ENCODE measurements around the gene CRIP2. TPM values are rescaled to one million over a fixed set of nuclear protein-coding genes. Genes with fewer than 3 reads are reported as not detected.

Gene CRIP2
- total RNA-seq, 4 donors from 2014 or later, result 101 to 160 (median 136) TPM

- WGBS, 2 donors, result 80% methylated on average over 17 of the region's 17 CpGs
- intact Hi-C loops (cut with DNase I), result no loop called here
- no peak overlapping the region for H3K27ac ChIP-seq
- TF ChIP-seq, protein P1, sequence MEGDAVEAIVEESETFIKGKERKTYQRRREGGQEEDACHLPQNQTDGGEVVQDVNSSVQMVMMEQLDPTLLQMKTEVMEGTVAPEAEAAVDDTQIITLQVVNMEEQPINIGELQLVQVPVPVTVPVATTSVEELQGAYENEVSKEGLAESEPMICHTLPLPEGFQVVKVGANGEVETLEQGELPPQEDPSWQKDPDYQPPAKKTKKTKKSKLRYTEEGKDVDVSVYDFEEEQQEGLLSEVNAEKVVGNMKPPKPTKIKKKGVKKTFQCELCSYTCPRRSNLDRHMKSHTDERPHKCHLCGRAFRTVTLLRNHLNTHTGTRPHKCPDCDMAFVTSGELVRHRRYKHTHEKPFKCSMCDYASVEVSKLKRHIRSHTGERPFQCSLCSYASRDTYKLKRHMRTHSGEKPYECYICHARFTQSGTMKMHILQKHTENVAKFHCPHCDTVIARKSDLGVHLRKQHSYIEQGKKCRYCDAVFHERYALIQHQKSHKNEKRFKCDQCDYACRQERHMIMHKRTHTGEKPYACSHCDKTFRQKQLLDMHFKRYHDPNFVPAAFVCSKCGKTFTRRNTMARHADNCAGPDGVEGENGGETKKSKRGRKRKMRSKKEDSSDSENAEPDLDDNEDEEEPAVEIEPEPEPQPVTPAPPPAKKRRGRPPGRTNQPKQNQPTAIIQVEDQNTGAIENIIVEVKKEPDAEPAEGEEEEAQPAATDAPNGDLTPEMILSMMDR (IDR thresholded peaks at IDR 0.05), result no peak
- TF ChIP-seq POLR2A (IDR thresholded peaks at IDR 0.05), result no peak
- H3K9me3 ChIP-seq, result no peaks in the 10 kb centered on the region
- peaks cover 0 to 3% of the 10 kb centered on the region in 2 donors for H3K36me3 ChIP-seq
- H3K27me3 ChIP-seq, result no peaks in the 10 kb centered on the region
- no peak overlapping the region for H3K4me3 ChIP-seq (replicated peaks in 1 of 3)
- DNase-seq, result no peak
- no peaks in the 10 kb centered on the region for H3K4me1 ChIP-seq
Observed at GRCh38 chr14:105442125-105442524, 32.5 kb upstream of the CRIP2 start.

- no peak overlapping the region for H3K4me3 ChIP-seq (replicated peaks in 1 of 3)
- H3K36me3 ChIP-seq, result peaks cover 0 to 3% of the 10 kb centered on the region in 2 donors
- H3K9me3 ChIP-seq, result no peaks in the 10 kb centered on the region
- WGBS, 2 donors, result 83 to 87% methylated on average over 12 of the region's 12 CpGs
- H3K27ac ChIP-seq, result no peak overlapping the region
- no peaks in the 10 kb centered on the region for H3K27me3 ChIP-seq
- H3K4me1 ChIP-seq, result no peaks in the 10 kb centered on the region
- intact Hi-C loops (cut with DNase I), result no loop called here
- TF ChIP-seq, protein P1 (IDR thresholded peaks at IDR 0.05), result no peak
- no peak for TF ChIP-seq POLR2A (IDR thresholded peaks at IDR 0.05)
- no peak for DNase-seq
Observed at GRCh38 chr14:105442834-105443233, 31.8 kb upstream of the CRIP2 start.

- H3K36me3 ChIP-seq, result peaks cover 0 to 2% of the 10 kb centered on the region in 2 donors
- H3K9me3 ChIP-seq, result no peaks in the 10 kb centered on the region
- H3K27me3 ChIP-seq, result no peaks in the 10 kb centered on the region
- no peak overlapping the region for H3K27ac ChIP-seq
- H3K4me3 ChIP-seq (replicated peaks in 1 of 3), result no peak overlapping the region
- H3K4me1 ChIP-seq, result peaks cover 3 to 9% of the 10 kb centered on the region in 2 donors
- no peak for DNase-seq
- intact Hi-C loops (cut with DNase I), result loop anchor here (5.0 kb wide), 1 partner anchor 47 kb away; the partner anchor contains the start of gene TEDC1
- TF ChIP-seq, protein P1 (IDR thresholded peaks at IDR 0.05), result no peak
- no peak for TF ChIP-seq POLR2A (IDR thresholded peaks at IDR 0.05)
- WGBS, 2 donors, result 77 to 82% methylated on average over 11 to 16 of the region's 17 CpGs
Observed at GRCh38 chr14:105444859-105445258, 29.8 kb upstream of the CRIP2 start.

DNA sequence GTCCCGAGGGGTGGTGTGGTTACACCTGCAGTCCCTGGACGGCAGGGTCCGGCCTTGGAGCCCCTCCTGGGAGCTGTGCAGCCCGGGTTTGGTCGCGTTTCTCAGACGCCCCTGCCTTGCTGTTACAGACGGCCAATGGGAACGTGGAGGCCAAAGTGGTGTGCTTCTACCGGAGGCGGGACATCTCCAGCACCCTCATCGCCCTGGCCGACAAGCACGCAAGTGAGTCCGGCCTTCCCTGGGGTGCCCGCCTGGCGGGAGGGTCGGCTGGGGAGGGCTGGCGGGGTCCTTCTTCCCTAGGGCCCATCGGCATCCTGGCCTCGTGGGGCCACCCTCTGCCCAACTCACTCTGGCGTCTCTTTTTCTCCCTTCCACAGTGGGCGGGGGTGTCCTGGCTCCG is 29.3 kb upstream of the CRIP2 start:
- no peak for DNase-seq
- no peak overlapping the region for H3K4me3 ChIP-seq (replicated peaks in 1 of 3)
- TF ChIP-seq, protein P1 (IDR thresholded peaks at IDR 0.05), result no peak
- no peak for TF ChIP-seq POLR2A (IDR thresholded peaks at IDR 0.05)
- 76 to 81% methylated on average over 5 to 24 of the region's 24 CpGs for WGBS, 2 donors
- peaks cover 3 to 5% of the 10 kb centered on the region in 2 donors for H3K36me3 ChIP-seq
- no peaks in the 10 kb centered on the region for H3K27me3 ChIP-seq
- no peaks in the 10 kb centered on the region for H3K9me3 ChIP-seq
- no peak overlapping the region for H3K27ac ChIP-seq
- intact Hi-C loops (cut with DNase I), result loop anchor here (5.0 kb wide), 1 partner anchor 47 kb away; the partner anchor contains the start of gene TEDC1
- H3K4me1 ChIP-seq, result peaks cover 3 to 9% of the 10 kb centered on the region in 2 donors

DNA sequence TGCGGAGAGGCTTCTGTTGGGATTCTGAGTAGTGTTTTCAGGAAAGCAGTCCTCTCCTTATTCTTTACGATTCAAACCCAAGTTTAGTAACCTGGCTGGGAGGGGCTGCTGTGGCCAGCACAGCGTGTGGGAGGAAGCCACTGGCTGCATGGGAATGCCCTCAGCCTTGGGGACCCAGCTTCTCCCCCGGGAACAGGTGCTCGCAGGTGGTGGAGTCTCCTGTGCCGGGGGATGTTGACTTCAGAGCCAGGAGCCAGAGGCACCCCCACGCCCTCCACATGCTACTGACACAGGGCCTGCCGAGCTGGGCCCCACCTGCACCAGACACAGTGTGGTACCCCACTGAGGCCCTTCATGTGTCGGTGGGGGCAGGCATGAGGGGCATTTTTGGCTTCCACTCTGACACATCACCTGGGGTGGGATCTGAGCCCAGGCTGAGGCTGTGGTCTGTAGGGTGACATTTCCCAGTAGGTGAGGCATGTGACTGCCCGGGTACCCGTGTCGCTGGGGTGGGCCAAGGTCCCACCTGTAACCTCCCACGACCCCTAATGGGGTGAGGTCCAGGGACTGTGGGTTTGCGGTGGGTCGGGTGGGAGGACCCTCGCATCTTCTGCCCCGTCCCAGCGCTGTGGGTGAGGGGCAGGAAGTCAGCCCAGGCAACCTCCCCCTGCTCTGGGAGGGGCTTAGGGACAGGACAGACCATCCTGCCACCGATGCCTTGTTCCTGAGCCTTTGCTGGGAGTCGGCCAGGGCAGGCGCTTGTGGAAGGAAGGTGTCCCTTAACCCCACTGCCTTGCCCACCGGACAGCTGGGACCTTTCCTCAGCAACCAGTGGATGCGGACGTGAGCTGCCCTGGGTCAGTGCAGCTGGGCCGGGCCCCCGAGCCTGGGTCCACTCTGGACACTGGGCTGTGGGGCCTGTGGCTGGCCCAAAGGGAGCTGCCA is 28.4 kb upstream of the CRIP2 start:
- no peak for DNase-seq
- TF ChIP-seq, protein P1 (IDR thresholded peaks at IDR 0.05), result no peak
- TF ChIP-seq POLR2A (IDR thresholded peaks at IDR 0.05), result no peak
- 91 to 93% methylated on average over 12 to 20 of the region's 26 CpGs for WGBS, 2 donors
- H3K9me3 ChIP-seq, result no peaks in the 10 kb centered on the region
- H3K4me1 ChIP-seq, result peaks cover 3 to 9% of the 10 kb centered on the region in 2 donors
- H3K36me3 ChIP-seq, result peaks cover 12 to 13% of the 10 kb centered on the region in 2 donors
- no peak overlapping the region for H3K4me3 ChIP-seq (replicated peaks in 1 of 3)
- H3K27me3 ChIP-seq, result no peaks in the 10 kb centered on the region
- no peak overlapping the region for H3K27ac ChIP-seq
- intact Hi-C loops (cut with DNase I), result loop anchor here (5.0 kb wide), 1 partner anchor 46 kb away; the partner anchor contains the start of gene TEDC1
